SU-DHL-6 (cell line): Measurements from ENCODE around the gene SGCE.

Experiments
- H2AFZ ChIP-seq: fragments of 200-600 bp; sonication (generic); 2 replicates; pipeline ENCODE4 v1.6.1; 2014; ENCODE audit warnings: low read depth, mild to moderate bottlenecking, moderate library complexity, mixed read lengths, antibody characterized with exemption, low read length; ENCODE audit not compliant: severe bottlenecking
- H3F3A ChIP-seq: fragments of 200-600 bp; shearing (Covaris generic); 2 replicates; pipeline ENCODE4 v1.6.0; 2016; ENCODE audit warnings: antibody characterized with exemption, mild to moderate bottlenecking; ENCODE audit not compliant: insufficient read depth
- H3K27ac ChIP-seq: fragments of 200-600 bp; sonication (generic); 2 replicates; pipeline ENCODE4 v1.5.1; 2016; ENCODE audit warnings: low read depth, mild to moderate bottlenecking, low read length, moderate library complexity, mixed read lengths
- H3K27me3 ChIP-seq: fragments of 200-600 bp; sonication (generic), shearing (Covaris generic); 2 replicates; pipeline ENCODE4 v1.6.0; 2014; ENCODE audit warnings: mild to moderate bottlenecking, low read length
- H3K36me3 ChIP-seq: fragments of 200-600 bp; sonication (generic); 2 replicates; pipeline ENCODE4 v1.6.1; 2014; ENCODE audit warnings: mild to moderate bottlenecking, low read length, mixed read lengths
- H3K4me2 ChIP-seq: fragments of 300-600, 200-600 bp; shearing (Covaris generic), sonication (generic); 2 replicates; pipeline ENCODE4 v1.6.0; 2014; ENCODE audit warnings: low read length, low read depth, mild to moderate bottlenecking; ENCODE audit not compliant: poor library complexity, severe bottlenecking
- H3K4me3 ChIP-seq: fragments of 200-600 bp; sonication (generic); 2 replicates; pipeline ENCODE4 v1.5.1; 2014; ENCODE audit warnings: antibody characterized with exemption, low read length, mild to moderate bottlenecking, mixed read lengths; ENCODE audit not compliant: insufficient read depth, poor library complexity, severe bottlenecking
- H3K79me2 ChIP-seq: fragments of 200-600 bp; sonication (generic); 2 replicates; pipeline ENCODE4 v1.6.1; 2014; ENCODE audit warnings: mild to moderate bottlenecking, low read length, moderate library complexity; ENCODE audit not compliant: insufficient read depth
- H3K9ac ChIP-seq: fragments of 200-600 bp; sonication (generic); 2 replicates; pipeline ENCODE4 v1.7.0; 2014; ENCODE audit warnings: mild to moderate bottlenecking, low read length
- H3K9me2 ChIP-seq: fragments of 200-600 bp; sonication (generic); replicated peaks from 2 replicates; pipeline ENCODE4 v1.6.1; 2014; ENCODE audit warnings: low read length; ENCODE audit not compliant: insufficient read depth
- H3K9me3 ChIP-seq: fragments of 200-600 bp; sonication (generic); 2 replicates; pipeline ENCODE4 v1.6.1; 2014; ENCODE audit warnings: low read length, mixed read lengths; ENCODE audit not compliant: insufficient read depth
- H4K20me1 ChIP-seq: fragments of 200-600 bp; sonication (generic); 2 replicates; pipeline ENCODE4 v1.6.1; 2014; ENCODE audit warnings: low read depth, mild to moderate bottlenecking, antibody characterized with exemption, low read length, moderate library complexity, mixed read lengths
- CTCF ChIP-seq: fragments of 200-600 bp; sonication (generic); IDR thresholded peaks from one replicate; pipeline ENCODE4 v1.5.1; 2017; ENCODE audit warnings: antibody characterized with exemption, mild to moderate bottlenecking, low read length, moderate library complexity; ENCODE audit not compliant: insufficient read depth, poor library complexity, severe bottlenecking
- EZH2phosphoT487 ChIP-seq: fragments of 200-600 bp; sonication (generic), shearing (Covaris generic); conservative IDR thresholded peaks from 2 replicates; pipeline ENCODE4 v1.6.1; 2018; ENCODE audit warnings: mild to moderate bottlenecking, antibody characterized with exemption, low read length, moderate library complexity, mixed read lengths

The SGCE gene

GRCh38 chr7:94602181-94602580, 53.8 kb downstream of the SGCE start:
- Histone ChIP-seq H3K9ac (no peak overlapping the region), H4K20me1 (no peaks in the 10 kb centered on the region), H3K9me2 (no peaks in the 10 kb centered on the region), H3K9me3 (no peaks in the 10 kb centered on the region), H3K4me2 (no peak overlapping the region), H2AFZ (no peak overlapping the region), H3K36me3 (peaks cover 5% of the 10 kb centered on the region; the same call in 1 of the 2 replicates), H3K27me3 (no peaks in the 10 kb centered on the region), H3K79me2 (no peaks in the 10 kb centered on the region), H3K4me3 (no peak overlapping the region), H3K27ac (no peak overlapping the region), H3F3A (no peaks in the 10 kb centered on the region)
- TF ChIP-seq CTCF: no peak
- TF ChIP-seq EZH2phosphoT487: no peak

- TF ChIP-seq EZH2phosphoT487 (no peak), CTCF (no peak)
Observed at GRCh38 chr7:94600267-94600666, 55.7 kb downstream of the SGCE start.

GRCh38 chr7:94595717-94596116, 60.2 kb downstream of the SGCE start:
- Histone ChIP-seq H3K9me3 (no peaks in the 10 kb centered on the region), H3F3A (no peaks in the 10 kb centered on the region), H2AFZ (no peak overlapping the region), H3K79me2 (no peaks in the 10 kb centered on the region), H3K4me3 (no peak overlapping the region), H3K4me2 (no peak overlapping the region), H4K20me1 (no peaks in the 10 kb centered on the region), H3K27me3 (no peaks in the 10 kb centered on the region), H3K9me2 (no peaks in the 10 kb centered on the region), H3K27ac (no peak overlapping the region), H3K9ac (no peak overlapping the region), H3K36me3 (peaks cover 8% of the 10 kb centered on the region; the same call in 1 of the 2 replicates)
- TF ChIP-seq EZH2phosphoT487 (no peak), CTCF (no peak)

More at GRCh38 chr7:94600267-94600666, 55.7 kb downstream of the SGCE start:
- Histone ChIP-seq H4K20me1 (no peaks in the 10 kb centered on the region), H2AFZ (no peak overlapping the region), H3K4me2 (no peak overlapping the region), H3K36me3 (peaks cover 5% of the 10 kb centered on the region; the same call in 1 of the 2 replicates), H3K9ac (no peak overlapping the region), H3K9me2 (no peaks in the 10 kb centered on the region), H3F3A (no peaks in the 10 kb centered on the region), H3K79me2 (no peaks in the 10 kb centered on the region), H3K4me3 (no peak overlapping the region), H3K9me3 (no peaks in the 10 kb centered on the region), H3K27ac (no peak overlapping the region), H3K27me3 (no peaks in the 10 kb centered on the region)
